H1 (cell line): Measurements from ENCODE around the gene ESYT1. TPM values are rescaled to one million over a fixed set of nuclear protein-coding genes. Genes with fewer than 3 reads are reported as not detected.

Experiments
- CBX5 ChIP-seq: fragments of 300-800, 300-1000 bp; sonication (generic); IDR thresholded peaks from 2 replicates; pipeline ENCODE4 v1.7.1; 2016; ENCODE audit warnings: antibody characterized with exemption, low read length, low read depth
- KDM5A ChIP-seq: fragments of 200-600 bp; IDR thresholded peaks from 2 replicates; pipeline ENCODE4 v1.7.1; 2012; ENCODE audit warnings: mild to moderate bottlenecking, low read length, inconsistent platforms, mixed read lengths
- PHF8 ChIP-seq: fragments of 200-600 bp; sonication (generic); conservative IDR thresholded peaks from 2 replicates; pipeline ENCODE4 v1.7.1; 2012; ENCODE audit warnings: low read depth, mild to moderate bottlenecking, inconsistent platforms, low read length, moderate library complexity
- SP2 ChIP-seq: IDR thresholded peaks from 2 replicates; pipeline ENCODE4 v1.6.1; 2012; ENCODE audit warnings: mild to moderate bottlenecking, low read length, inconsistent platforms
- SP4 ChIP-seq: IDR thresholded peaks from 2 replicates; pipeline ENCODE4 v1.6.1; 2012; ENCODE audit warnings: low read length, inconsistent platforms
- TEAD4 ChIP-seq: IDR thresholded peaks from 2 replicates; pipeline ENCODE4 v1.6.1; 2012; ENCODE audit warnings: low read depth, low read length, inconsistent platforms, mixed read lengths
- YY1 ChIP-seq: IDR thresholded peaks from 2 replicates; pipeline ENCODE4 v1.6.1; 2011; ENCODE audit warnings: low read depth, mild to moderate bottlenecking, low read length
- polyA plus RNA-seq, 7 experiments: library from polyadenylated mRNA; depleted of rRNA in 3 of 7; stranded (reverse) in 5 of 7; unstranded in 2 of 7; fragments of >200 nt in 5 of 7; fragments of 200-250 nt in 2 of 7; gene quantifications; 1 replicate in 5 of 7; 2 replicates in 1 of 7; 4 replicates in 1 of 7; pipeline versions ENCODE4 v1.2.1 to v1.2.3, GENCODE V29; 2011 to 2013; ENCODE audit warnings: missing spikeins in 2 of 7, mixed read lengths in 2 of 7
- total RNA-seq: library from RNA; stranded (reverse); fragmentation: NEBNext Ultra II Directional; extraction: Animal tissue kit (Norgen Biotek cat#: 25700); gene quantifications from 2 replicates; pipeline ENCODE4 v1.2.1, GENCODE V29; 2021
- TF ChIP-seq, protein P1 (sequence below): fragments of 300-600 bp; sonication (generic); IDR thresholded peaks from 2 replicates; pipeline ENCODE4 v1.7.1; 2012; ENCODE audit warnings: low read length, moderate library complexity, mild to moderate bottlenecking, inconsistent platforms; ENCODE audit not compliant: insufficient replicate concordance

The ESYT1 gene
- total and polyA plus RNA-seq, 2 of the 8 experiments (the other 6 are each of a cell fraction or from before 2014, with no cell fraction given), result 86.9 to 165 TPM

DNA sequence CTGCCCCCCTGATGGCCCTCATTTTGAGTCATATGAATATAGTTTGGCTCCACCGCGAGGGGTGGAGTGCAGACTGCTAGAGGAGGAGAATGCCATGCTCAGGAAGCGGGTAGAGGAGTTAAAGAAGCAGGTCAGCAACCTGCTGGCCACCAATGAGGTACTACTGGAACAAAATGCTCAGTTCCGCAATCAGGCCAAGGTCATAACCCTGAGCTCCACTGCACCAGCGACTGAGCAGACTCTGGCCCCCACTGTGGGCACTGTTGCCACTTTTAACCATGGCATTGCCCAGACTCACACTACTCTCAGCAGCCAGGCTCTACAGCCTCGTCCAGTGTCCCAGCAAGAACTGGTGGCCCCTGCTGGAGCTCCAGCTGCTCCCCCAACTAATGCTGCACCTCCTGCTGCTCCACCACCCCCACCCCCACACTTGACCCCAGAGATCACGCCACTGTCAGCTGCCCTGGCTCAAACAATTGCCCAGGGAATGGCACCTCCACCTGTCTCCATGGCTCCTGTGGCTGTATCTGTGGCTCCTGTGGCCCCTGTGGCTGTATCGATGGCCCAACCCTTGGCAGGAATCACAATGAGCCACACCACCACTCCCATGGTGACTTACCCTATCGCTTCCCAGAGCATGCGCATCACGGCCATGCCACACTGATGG, 6.7 kb upstream of the ESYT1 start (continued):
- TF ChIP-seq, protein P1, sequence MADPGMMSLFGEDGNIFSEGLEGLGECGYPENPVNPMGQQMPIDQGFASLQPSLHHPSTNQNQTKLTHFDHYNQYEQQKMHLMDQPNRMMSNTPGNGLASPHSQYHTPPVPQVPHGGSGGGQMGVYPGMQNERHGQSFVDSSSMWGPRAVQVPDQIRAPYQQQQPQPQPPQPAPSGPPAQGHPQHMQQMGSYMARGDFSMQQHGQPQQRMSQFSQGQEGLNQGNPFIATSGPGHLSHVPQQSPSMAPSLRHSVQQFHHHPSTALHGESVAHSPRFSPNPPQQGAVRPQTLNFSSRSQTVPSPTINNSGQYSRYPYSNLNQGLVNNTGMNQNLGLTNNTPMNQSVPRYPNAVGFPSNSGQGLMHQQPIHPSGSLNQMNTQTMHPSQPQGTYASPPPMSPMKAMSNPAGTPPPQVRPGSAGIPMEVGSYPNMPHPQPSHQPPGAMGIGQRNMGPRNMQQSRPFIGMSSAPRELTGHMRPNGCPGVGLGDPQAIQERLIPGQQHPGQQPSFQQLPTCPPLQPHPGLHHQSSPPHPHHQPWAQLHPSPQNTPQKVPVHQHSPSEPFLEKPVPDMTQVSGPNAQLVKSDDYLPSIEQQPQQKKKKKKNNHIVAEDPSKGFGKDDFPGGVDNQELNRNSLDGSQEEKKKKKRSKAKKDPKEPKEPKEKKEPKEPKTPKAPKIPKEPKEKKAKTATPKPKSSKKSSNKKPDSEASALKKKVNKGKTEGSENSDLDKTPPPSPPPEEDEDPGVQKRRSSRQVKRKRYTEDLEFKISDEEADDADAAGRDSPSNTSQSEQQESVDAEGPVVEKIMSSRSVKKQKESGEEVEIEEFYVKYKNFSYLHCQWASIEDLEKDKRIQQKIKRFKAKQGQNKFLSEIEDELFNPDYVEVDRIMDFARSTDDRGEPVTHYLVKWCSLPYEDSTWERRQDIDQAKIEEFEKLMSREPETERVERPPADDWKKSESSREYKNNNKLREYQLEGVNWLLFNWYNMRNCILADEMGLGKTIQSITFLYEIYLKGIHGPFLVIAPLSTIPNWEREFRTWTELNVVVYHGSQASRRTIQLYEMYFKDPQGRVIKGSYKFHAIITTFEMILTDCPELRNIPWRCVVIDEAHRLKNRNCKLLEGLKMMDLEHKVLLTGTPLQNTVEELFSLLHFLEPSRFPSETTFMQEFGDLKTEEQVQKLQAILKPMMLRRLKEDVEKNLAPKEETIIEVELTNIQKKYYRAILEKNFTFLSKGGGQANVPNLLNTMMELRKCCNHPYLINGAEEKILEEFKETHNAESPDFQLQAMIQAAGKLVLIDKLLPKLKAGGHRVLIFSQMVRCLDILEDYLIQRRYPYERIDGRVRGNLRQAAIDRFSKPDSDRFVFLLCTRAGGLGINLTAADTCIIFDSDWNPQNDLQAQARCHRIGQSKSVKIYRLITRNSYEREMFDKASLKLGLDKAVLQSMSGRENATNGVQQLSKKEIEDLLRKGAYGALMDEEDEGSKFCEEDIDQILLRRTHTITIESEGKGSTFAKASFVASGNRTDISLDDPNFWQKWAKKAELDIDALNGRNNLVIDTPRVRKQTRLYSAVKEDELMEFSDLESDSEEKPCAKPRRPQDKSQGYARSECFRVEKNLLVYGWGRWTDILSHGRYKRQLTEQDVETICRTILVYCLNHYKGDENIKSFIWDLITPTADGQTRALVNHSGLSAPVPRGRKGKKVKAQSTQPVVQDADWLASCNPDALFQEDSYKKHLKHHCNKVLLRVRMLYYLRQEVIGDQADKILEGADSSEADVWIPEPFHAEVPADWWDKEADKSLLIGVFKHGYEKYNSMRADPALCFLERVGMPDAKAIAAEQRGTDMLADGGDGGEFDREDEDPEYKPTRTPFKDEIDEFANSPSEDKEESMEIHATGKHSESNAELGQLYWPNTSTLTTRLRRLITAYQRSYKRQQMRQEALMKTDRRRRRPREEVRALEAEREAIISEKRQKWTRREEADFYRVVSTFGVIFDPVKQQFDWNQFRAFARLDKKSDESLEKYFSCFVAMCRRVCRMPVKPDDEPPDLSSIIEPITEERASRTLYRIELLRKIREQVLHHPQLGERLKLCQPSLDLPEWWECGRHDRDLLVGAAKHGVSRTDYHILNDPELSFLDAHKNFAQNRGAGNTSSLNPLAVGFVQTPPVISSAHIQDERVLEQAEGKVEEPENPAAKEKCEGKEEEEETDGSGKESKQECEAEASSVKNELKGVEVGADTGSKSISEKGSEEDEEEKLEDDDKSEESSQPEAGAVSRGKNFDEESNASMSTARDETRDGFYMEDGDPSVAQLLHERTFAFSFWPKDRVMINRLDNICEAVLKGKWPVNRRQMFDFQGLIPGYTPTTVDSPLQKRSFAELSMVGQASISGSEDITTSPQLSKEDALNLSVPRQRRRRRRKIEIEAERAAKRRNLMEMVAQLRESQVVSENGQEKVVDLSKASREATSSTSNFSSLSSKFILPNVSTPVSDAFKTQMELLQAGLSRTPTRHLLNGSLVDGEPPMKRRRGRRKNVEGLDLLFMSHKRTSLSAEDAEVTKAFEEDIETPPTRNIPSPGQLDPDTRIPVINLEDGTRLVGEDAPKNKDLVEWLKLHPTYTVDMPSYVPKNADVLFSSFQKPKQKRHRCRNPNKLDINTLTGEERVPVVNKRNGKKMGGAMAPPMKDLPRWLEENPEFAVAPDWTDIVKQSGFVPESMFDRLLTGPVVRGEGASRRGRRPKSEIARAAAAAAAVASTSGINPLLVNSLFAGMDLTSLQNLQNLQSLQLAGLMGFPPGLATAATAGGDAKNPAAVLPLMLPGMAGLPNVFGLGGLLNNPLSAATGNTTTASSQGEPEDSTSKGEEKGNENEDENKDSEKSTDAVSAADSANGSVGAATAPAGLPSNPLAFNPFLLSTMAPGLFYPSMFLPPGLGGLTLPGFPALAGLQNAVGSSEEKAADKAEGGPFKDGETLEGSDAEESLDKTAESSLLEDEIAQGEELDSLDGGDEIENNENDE, result no peak
- TF ChIP-seq CBX5, result no peak
- TF ChIP-seq TEAD4, result no peak
- no peak for TF ChIP-seq KDM5A
- no peak for TF ChIP-seq SP2
- no peak for TF ChIP-seq YY1
- no peak for TF ChIP-seq PHF8
- TF ChIP-seq SP4, result no peak
